PC-3 (cell line): ENCODE results near the gene KDM7A. TPM values are rescaled to one million over a fixed set of nuclear protein-coding genes. Genes with fewer than 3 reads are reported as not detected.

Experiments
- ATAC-seq: fragments of 200-7000 bp; cut with Tn5 transposase; 2 replicates; pipeline ENCODE4 v1.9.1; 2020; ENCODE audit warnings: mild to moderate bottlenecking, moderate library complexity
- BruUV-seq: library from RNA; stranded (reverse); fragments of 400-500 nt; replicated peaks from 2 replicates; lab custom pipeline; 2021; lab: Mats Ljungman, UMichigan
- CTCF ChIA-PET: fragments of 300-600 bp; sonication (Branson Sonifier 250); formaldehyde crosslinking; loops from one replicate; lab custom pipeline; 2022; ENCODE audit warnings: antibody characterized with exemption; lab: Charles Lee
- POLR2A ChIA-PET: fragments of 300-600 bp; sonication (Branson Sonifier 250); formaldehyde crosslinking; loops from one replicate; lab custom pipeline; 2022; ENCODE audit warnings: antibody characterized with exemption; ENCODE audit not compliant: unreplicated experiment; lab: Charles Lee
- DNase-seq: peaks from one replicate; pipeline ENCODE4 v3.0.0-alpha.2; 2015
- H2AFZ ChIP-seq: fragments of 300-600 bp; sonication (generic); 2 replicates; pipeline ENCODE4 v1.6.0; 2016; ENCODE audit warnings: antibody characterized with exemption, low read length
- H3F3A ChIP-seq: fragments of 300-600 bp; sonication (generic); one replicate; pipeline ENCODE4 v1.6.0; 2017; ENCODE audit warnings: antibody characterized with exemption, low read length, control low read depth, mild to moderate bottlenecking; ENCODE audit not compliant: unreplicated experiment
- H3K27ac ChIP-seq: fragments of 300-600 bp; sonication (generic); 2 replicates; pipeline ENCODE4 v1.5.1; 2016; ENCODE audit warnings: mild to moderate bottlenecking, low read length
- H3K27me3 ChIP-seq: fragments of 300-600 bp; sonication (generic); 2 replicates; pipeline ENCODE4 v1.6.1; 2016; ENCODE audit warnings: low read length, mixed read lengths
- H3K36me3 ChIP-seq: fragments of 300-600 bp; sonication (generic); 2 replicates; pipeline ENCODE4 v1.6.1; 2016; ENCODE audit warnings: low read depth, mixed run types, low read length, mixed read lengths
- H3K4me1 ChIP-seq: fragments of 300-600 bp; sonication (generic); 2 replicates; pipeline ENCODE4 v1.5.1; 2016; ENCODE audit warnings: low read length; ENCODE audit not compliant: insufficient read depth
- H3K4me2 ChIP-seq: fragments of 300-600 bp; sonication (generic); 2 replicates; pipeline ENCODE4 v1.6.0; 2016; ENCODE audit warnings: low read length
- H3K4me3 ChIP-seq: fragments of 300-600 bp; sonication (generic); 2 replicates; pipeline ENCODE4 v1.5.1; 2016; ENCODE audit warnings: mild to moderate bottlenecking, low read length, mixed read lengths
- H3K79me2 ChIP-seq: fragments of 300-600 bp; sonication (generic); 2 replicates; pipeline ENCODE4 v1.6.1; 2017; ENCODE audit warnings: low read length, mixed read lengths
- H3K9ac ChIP-seq: fragments of 300-600 bp; sonication (generic); 2 replicates; pipeline ENCODE4 v1.6.0; 2016; ENCODE audit warnings: mild to moderate bottlenecking, low read length
- H3K9me2 ChIP-seq: fragments of 300-600 bp; sonication (generic); replicated peaks from 2 replicates; pipeline ENCODE4 v1.6.1; 2016; ENCODE audit warnings: mixed run types, low read length, mixed read lengths
- H3K9me3 ChIP-seq: fragments of 300-600 bp; sonication (generic); 2 replicates; pipeline ENCODE4 v1.6.1; 2016; ENCODE audit warnings: low read length, mixed read lengths
- H4K20me1 ChIP-seq: fragments of 300-600 bp; sonication (generic); 2 replicates; pipeline ENCODE4 v1.6.1; 2016; ENCODE audit warnings: low read length, mixed read lengths
- EZH2 ChIP-seq: fragments of 300-600 bp; sonication (generic); IDR thresholded peaks from one replicate; pipeline ENCODE4 v1.6.1; 2017; ENCODE audit warnings: antibody characterized with exemption, mild to moderate bottlenecking, low read length; ENCODE audit not compliant: unreplicated experiment
- EZH2phosphoT487 ChIP-seq: fragments of 300-600 bp; sonication (generic); IDR thresholded peaks from 2 replicates; pipeline ENCODE4 v1.6.1; 2018; ENCODE audit warnings: mild to moderate bottlenecking, antibody characterized with exemption, low read length, borderline replicate concordance
- intact Hi-C: fragments of 100-400 bp; cut with micrococcal nuclease; formaldehyde crosslinking; loops from 2 replicates; pipeline ENCODE4 v1.9.0; 2023
- total RNA-seq: library from RNA; depleted of rRNA; stranded (reverse); fragments of >200 nt; gene quantifications from 2 replicates; pipeline ENCODE4 v1.2.3, GENCODE V29; 2014
- TF ChIP-seq, protein P1 (sequence below): fragments of 300-600 bp; sonication (generic); conservative IDR thresholded peaks from 2 replicates; pipeline ENCODE4 v1.5.1; 2017; ENCODE audit warnings: antibody characterized with exemption, low read depth, mild to moderate bottlenecking, low read length

Gene KDM7A
- total RNA-seq, 1 experiment from 2014 or later: 2.8 TPM

DNA sequence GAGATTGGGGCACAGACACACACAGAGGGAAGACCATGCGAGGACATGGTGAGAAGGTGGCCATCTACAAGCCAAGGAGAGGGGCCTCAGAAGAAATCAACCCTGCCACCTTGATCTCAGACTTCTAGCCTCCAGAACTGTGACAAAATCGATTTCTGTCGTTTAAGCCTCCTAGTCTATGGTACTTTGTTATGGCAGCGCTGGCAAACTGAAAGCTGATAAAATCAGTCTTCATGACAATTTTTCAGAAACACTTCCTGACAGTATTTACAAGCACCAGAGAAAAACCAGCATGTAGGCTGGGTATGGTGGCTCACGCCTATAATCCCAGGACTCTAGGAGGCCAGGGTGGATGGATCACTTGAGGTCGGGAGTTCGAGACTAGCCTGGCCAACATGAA, 118.3 kb downstream of the KDM7A start:
- CTCF ChIA-PET: interaction anchor here (0.6 kb wide), 1 partner anchor 119 kb away, joined by 4 read pairs; no protein-coding TSS in a partner anchor
- H3K36me3 ChIP-seq: peaks cover 14% of the 10 kb centered on the region
- TF ChIP-seq EZH2: no peak
- TF ChIP-seq, protein P1, sequence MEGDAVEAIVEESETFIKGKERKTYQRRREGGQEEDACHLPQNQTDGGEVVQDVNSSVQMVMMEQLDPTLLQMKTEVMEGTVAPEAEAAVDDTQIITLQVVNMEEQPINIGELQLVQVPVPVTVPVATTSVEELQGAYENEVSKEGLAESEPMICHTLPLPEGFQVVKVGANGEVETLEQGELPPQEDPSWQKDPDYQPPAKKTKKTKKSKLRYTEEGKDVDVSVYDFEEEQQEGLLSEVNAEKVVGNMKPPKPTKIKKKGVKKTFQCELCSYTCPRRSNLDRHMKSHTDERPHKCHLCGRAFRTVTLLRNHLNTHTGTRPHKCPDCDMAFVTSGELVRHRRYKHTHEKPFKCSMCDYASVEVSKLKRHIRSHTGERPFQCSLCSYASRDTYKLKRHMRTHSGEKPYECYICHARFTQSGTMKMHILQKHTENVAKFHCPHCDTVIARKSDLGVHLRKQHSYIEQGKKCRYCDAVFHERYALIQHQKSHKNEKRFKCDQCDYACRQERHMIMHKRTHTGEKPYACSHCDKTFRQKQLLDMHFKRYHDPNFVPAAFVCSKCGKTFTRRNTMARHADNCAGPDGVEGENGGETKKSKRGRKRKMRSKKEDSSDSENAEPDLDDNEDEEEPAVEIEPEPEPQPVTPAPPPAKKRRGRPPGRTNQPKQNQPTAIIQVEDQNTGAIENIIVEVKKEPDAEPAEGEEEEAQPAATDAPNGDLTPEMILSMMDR: no peak
- no peak for TF ChIP-seq EZH2phosphoT487

DNA sequence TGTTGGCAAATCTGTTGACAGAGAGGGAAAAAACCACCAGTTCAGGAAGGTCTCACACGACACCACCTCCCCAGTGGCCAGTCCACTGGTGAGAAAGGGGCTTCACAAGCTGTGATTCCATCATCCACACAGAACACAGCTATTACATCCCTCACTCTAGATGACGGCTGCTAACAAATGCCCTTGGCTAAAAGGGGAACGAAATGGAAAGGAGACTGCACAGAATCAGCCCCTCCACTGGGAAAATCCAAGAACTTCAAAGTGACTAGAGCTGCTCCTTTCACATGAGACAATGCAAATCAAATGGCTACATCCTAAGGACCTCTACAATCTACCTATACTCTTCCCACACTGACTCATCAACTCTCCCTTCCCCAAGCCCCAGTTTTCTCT, 119.6 kb downstream of the KDM7A start:
- Histone ChIP-seq H2AFZ (no peak overlapping the region), H3K27me3 (no peaks in the 10 kb centered on the region), H3K9me3 (no peaks in the 10 kb centered on the region), H3K9me2 (no peaks in the 10 kb centered on the region), H3K4me3 (no peak overlapping the region), H3K79me2 (peaks cover 40% of the 10 kb centered on the region), H3K27ac (no peak overlapping the region), H3K9ac (no peak overlapping the region), H3K4me1 (peaks cover 33% of the 10 kb centered on the region), H3F3A (peaks cover 7% of the 10 kb centered on the region), H4K20me1 (no peaks in the 10 kb centered on the region), H3K36me3 (peaks cover 14% of the 10 kb centered on the region), H3K4me2 (no peak overlapping the region)
- ChIA-PET POLR2A (no interaction called here), CTCF (no interaction called here)
- TF ChIP-seq, protein P1: no peak
- TF ChIP-seq EZH2phosphoT487 (no peak), EZH2 (no peak)
- DNase-seq (no peak), ATAC-seq (no peak)
- intact Hi-C loops: no loop called here
- BruUV-seq: no TSS peak

More for the DNA sequence above, 118.3 kb downstream of the KDM7A start:
- H3K4me3 ChIP-seq: no peak overlapping the region
- no peak overlapping the region for H2AFZ ChIP-seq
- no peaks in the 10 kb centered on the region for H3K27me3 ChIP-seq
- no peaks in the 10 kb centered on the region for H3K9me3 ChIP-seq
- no peaks in the 10 kb centered on the region for H4K20me1 ChIP-seq
- H3K4me2 ChIP-seq: no peak overlapping the region
- DNase-seq: no peak
- intact Hi-C loops: loop anchor here (2.0 kb wide), 2 partner anchors 54 to 116 kb away; no protein-coding TSS in a partner anchor
- BruUV-seq: no TSS peak
- POLR2A ChIA-PET: interaction anchor here (0.6 kb wide), 1 partner anchor 379 kb away, joined by 3 read pairs; no protein-coding TSS in a partner anchor
- peaks cover 37% of the 10 kb centered on the region for H3K4me1 ChIP-seq
- H3K27ac ChIP-seq: peak overlapping the region; percentile 95; the same call in 1 of the 2 replicates
- no peaks in the 10 kb centered on the region for H3K9me2 ChIP-seq
- peaks cover 7% of the 10 kb centered on the region for H3F3A ChIP-seq
- no peak for ATAC-seq
- H3K9ac ChIP-seq: no peak overlapping the region
- H3K79me2 ChIP-seq: peaks cover 48% of the 10 kb centered on the region

DNA sequence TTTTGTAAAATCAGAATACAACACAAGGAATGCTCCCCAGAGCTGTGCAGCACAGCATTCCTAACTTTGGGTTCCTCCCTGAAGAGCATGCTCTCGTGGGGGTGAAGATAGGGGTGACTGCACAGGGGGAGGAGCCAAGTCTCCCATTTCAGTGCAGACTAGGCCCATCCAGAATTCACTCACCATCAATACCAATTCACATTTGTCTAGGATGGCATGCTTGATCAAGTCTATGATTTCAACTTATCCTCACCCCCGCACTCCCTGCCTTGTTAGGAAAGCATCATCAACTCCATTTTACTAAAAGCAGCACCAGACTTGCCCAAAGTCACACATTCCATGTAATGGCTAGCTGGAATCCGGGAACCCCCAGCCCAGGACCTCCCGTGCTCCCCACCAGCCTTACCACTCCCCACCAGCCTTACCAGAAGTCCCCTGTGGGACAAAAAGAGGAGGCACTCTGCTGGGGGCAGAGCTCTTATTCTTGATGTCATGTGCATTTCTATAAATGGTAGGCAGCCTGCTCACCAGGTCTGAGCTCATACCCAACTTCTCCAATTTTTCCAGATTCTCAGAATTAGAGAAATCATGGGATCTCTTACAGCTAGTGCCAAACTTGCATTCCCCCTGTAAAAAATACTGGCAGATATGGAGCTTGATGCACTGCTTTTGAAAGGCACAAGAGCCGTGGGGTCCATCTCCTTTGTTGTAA, 120.2 kb downstream of the KDM7A start:
- peaks cover 7% of the 10 kb centered on the region for H3F3A ChIP-seq
- no peak overlapping the region for H3K9ac ChIP-seq
- H4K20me1 ChIP-seq: no peaks in the 10 kb centered on the region
- ChIA-PET CTCF (no interaction called here), POLR2A (no interaction called here)
- H3K9me2 ChIP-seq: no peaks in the 10 kb centered on the region
- BruUV-seq: no TSS peak
- H3K4me2 ChIP-seq: no peak overlapping the region
- DNase-seq (no peak), ATAC-seq (no peak)
- H3K27me3 ChIP-seq: no peaks in the 10 kb centered on the region
- H3K36me3 ChIP-seq: peaks cover 14% of the 10 kb centered on the region
- peaks cover 30% of the 10 kb centered on the region for H3K4me1 ChIP-seq
- no peak overlapping the region for H2AFZ ChIP-seq
- intact Hi-C loops: no loop called here
- no peaks in the 10 kb centered on the region for H3K9me3 ChIP-seq
- H3K79me2 ChIP-seq: peaks cover 36% of the 10 kb centered on the region
- no peak overlapping the region for H3K4me3 ChIP-seq
- TF ChIP-seq EZH2 (no peak), EZH2phosphoT487 (no peak)
- TF ChIP-seq, protein P1: no peak
- no peak overlapping the region for H3K27ac ChIP-seq
